Mononuclear cell (primary cell): ENCODE results near the gene B3GALT4. TPM values are rescaled to one million over a fixed set of nuclear protein-coding genes. Genes with fewer than 3 reads are reported as not detected.
"Not testable (repeated sequence)": the region's sequence is repeated elsewhere in the genome, so short reads cannot be mapped to it uniquely, and the experiment has no call there.

ENCODE experiments used
- H3K27me3 ChIP-seq: 2 replicates; pipeline ENCODE4 v1.6.0; 2011; ENCODE audit warnings: low read length, control low read depth; ENCODE audit not compliant: insufficient read depth
- H3K4me1 ChIP-seq: 2 replicates; pipeline ENCODE4 v1.5.1; 2011; ENCODE audit warnings: mild to moderate bottlenecking, low read length, control low read depth; ENCODE audit not compliant: insufficient read depth
- H3K4me3 ChIP-seq: 2 replicates; pipeline ENCODE4 v1.5.1; 2011; ENCODE audit warnings: mild to moderate bottlenecking, low read length, moderate library complexity
- H3K9me3 ChIP-seq: 2 replicates; pipeline ENCODE4 v1.5.1; 2011; ENCODE audit warnings: low read depth, mild to moderate bottlenecking, control low read depth, low read length
- total RNA-seq: library from RNA; depleted of rRNA; stranded (reverse); fragments of >200 nt; gene quantifications from one replicate; pipeline ENCODE4 v1.2.3, GENCODE V29; 2012

The B3GALT4 gene
- total RNA-seq, 1 donor: 11.1 TPM

- H3K4me1 ChIP-seq: peaks cover 14% of the 10 kb centered on the region
- H3K27me3 ChIP-seq: no peaks in the 10 kb centered on the region
- no peak overlapping the region for H3K4me3 ChIP-seq
Measured at GRCh38 chr6:33254591-33254990, 22.3 kb upstream of the B3GALT4 start.

DNA sequence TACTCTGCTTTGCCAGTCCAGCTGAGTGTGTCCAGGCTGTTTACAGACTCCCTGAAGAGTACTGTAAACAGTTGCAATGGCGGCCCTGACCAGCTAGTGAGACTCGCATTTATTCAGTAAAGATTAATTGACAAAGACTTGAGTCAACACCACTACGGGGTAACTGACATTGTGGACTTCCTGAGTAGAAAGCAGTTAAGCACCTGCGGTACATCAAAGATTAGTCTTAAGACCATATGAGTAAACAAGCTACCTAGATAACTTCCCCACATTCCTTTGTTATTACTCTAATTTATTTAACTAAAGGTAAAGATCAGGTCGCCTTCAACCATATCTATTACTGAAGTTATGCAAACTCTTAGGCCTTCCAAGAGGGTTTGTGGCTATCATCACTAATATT is 17.9 kb upstream of the B3GALT4 start:
- H3K9me3 ChIP-seq: no peaks in the 10 kb centered on the region
- no peaks in the 10 kb centered on the region for H3K27me3 ChIP-seq
- no peaks in the 10 kb centered on the region for H3K4me1 ChIP-seq
- no peak overlapping the region for H3K4me3 ChIP-seq

More at GRCh38 chr6:33254591-33254990, 22.3 kb upstream of the B3GALT4 start:
- H3K9me3 ChIP-seq: no peaks in the 10 kb centered on the region

DNA sequence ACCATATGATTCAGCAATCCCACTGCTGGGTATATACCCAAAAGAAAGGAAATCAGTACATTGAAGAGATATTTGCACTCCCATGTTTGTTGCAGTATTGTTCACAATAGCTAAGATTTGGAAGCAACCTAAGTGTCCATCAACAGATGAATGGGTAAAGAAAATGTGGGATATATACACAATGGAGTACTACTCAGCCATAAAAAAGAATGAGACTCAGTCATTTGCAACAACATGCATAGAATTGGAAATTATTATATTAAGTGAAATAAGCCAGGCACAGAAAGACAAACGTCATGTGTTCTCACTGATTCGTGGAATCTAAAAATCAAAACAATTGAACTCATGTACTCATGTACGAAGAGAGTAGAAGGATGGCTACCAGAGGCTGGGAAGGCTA is 14.4 kb upstream of the B3GALT4 start:
- H3K4me3 ChIP-seq, H3K9me3 ChIP-seq, H3K4me1 ChIP-seq, H3K27me3 ChIP-seq: not testable (repeated sequence)

DNA sequence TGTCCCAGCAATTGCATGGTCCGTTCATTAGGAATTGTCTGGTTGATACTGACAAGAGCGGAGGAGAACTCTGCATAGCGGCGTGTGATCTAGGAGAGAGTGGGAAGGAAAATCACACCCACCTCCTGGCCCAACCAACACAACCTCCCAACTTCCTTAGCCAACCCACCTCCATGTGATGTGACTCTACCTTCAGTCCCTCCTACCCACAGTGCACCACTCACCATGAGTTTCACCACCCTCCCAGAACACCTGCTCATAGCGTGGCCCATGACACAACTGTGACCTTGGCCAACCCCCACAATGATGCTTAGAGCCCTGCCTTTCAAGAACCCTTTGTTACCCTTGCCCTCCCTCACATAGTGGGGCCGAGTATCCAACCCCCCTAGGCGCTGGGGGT is 12.9 kb upstream of the B3GALT4 start:
- H3K4me1 ChIP-seq: no peaks in the 10 kb centered on the region
- no peaks in the 10 kb centered on the region for H3K27me3 ChIP-seq
- no peak overlapping the region for H3K4me3 ChIP-seq
- H3K9me3 ChIP-seq: no peaks in the 10 kb centered on the region

DNA sequence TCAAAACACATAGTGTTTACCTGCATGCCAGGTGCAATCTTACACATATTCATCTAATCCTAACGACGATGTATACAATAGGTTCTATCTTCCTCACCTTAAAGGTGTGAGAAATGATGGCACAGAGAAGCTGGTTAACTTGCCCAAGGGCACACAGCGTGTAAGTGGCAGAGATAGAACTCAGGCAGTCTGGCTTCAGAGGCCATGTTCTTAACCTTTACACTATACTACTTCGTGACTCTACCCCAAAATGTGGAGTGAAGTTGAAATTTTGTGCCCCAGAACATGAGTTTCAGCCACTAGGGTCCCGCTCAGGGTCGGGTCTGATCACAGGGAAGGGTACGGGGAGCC is 5.8 kb upstream of the B3GALT4 start:
- Histone ChIP-seq H3K4me1 (peaks cover 55% of the 10 kb centered on the region), H3K27me3 (no peaks in the 10 kb centered on the region), H3K9me3 (no peaks in the 10 kb centered on the region), H3K4me3 (peak overlapping the region; percentile 78)

GRCh38 chr6:33271468-33272274 is 5.3 kb upstream of the B3GALT4 start, which contains the start of the genes RPS18 and VPS52:
Gene RPS18, plus strand, starts transcription at chr6:33272075. Its CDS starts 45 bp downstream, at chr6:33272120.
Gene VPS52, minus strand, starts transcription at chr6:33271876. Its CDS starts 201 bp downstream, at chr6:33271675.
- H3K4me3 ChIP-seq: peak within 1 kb of the TSS; percentile 78
- no peaks in the 10 kb centered on the region for H3K27me3 ChIP-seq
- H3K9me3 ChIP-seq: no peaks in the 10 kb centered on the region
- peaks cover 61% of the 10 kb centered on the region for H3K4me1 ChIP-seq

GRCh38 chr6:33272275-33273128 is 4.4 kb upstream of the B3GALT4 start:
- Histone ChIP-seq H3K9me3 (no peaks in the 10 kb centered on the region), H3K27me3 (no peaks in the 10 kb centered on the region), H3K4me1 (peaks cover 63% of the 10 kb centered on the region), H3K4me3 (peak overlapping the region; percentile 78)

- peaks cover 71% of the 10 kb centered on the region for H3K4me1 ChIP-seq
- H3K4me3 ChIP-seq: no peak overlapping the region
- H3K27me3 ChIP-seq: no peaks in the 10 kb centered on the region
- no peaks in the 10 kb centered on the region for H3K9me3 ChIP-seq
Measured at GRCh38 chr6:33273129-33273923, 3.6 kb upstream of the B3GALT4 start.

GRCh38 chr6:33273924-33274902 is 2.7 kb upstream of the B3GALT4 start:
- H3K4me1 ChIP-seq: peaks cover 80% of the 10 kb centered on the region
- H3K4me3 ChIP-seq: no peak overlapping the region
- no peaks in the 10 kb centered on the region for H3K27me3 ChIP-seq
- H3K9me3 ChIP-seq: no peaks in the 10 kb centered on the region

DNA sequence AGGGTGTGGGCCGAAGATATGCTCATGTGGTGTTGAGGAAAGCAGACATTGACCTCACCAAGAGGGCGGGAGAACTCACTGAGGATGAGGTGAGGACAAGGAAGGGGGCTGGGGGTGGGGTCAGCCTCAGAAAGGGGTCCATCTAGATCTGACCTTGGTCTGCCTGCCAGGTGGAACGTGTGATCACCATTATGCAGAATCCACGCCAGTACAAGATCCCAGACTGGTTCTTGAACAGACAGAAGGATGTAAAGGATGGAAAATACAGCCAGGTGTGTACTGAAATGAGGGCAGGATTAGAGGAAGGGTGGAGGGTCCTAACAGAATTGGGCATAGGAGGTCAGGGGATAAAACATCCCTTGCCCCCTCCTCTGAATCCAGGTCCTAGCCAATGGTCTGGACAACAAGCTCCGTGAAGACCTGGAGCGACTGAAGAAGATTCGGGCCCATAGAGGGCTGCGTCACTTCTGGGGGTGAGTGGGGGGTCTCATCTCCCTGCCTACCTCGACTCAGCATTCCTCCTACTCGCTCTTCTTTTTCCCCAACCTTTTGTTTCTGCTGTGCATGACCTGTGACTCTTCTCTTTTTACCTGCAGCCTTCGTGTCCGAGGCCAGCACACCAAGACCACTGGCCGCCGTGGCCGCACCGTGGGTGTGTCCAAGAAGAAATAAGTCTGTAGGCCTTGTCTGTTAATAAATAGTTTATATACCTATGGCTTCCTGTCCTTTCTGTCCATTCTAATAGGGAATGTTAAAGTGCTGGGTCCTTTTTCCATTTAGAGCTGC is 935 bp upstream of the B3GALT4 start:
- peaks cover 81% of the 10 kb centered on the region for H3K4me1 ChIP-seq
- not testable (repeated sequence) for H3K27me3 ChIP-seq, H3K9me3 ChIP-seq
- H3K4me3 ChIP-seq: peak overlapping the region; percentile 75

DNA sequence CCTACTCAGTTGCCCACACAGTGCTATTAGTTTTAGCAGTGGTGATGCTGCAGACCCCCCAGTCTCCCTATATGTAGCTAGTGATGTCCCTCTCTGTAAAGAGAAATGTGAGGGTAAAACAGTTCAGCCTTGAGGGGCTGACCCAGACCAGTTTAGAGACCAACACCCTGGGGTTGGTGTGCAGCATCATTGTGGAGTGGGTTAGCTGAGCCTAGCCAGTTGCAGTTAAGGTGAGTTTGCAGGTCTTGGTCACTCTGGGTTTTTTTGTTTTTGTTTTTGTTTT is 401 bp upstream of the B3GALT4 start:
- Histone ChIP-seq H3K9me3 (no peaks in the 10 kb centered on the region), H3K4me1 (peaks cover 78% of the 10 kb centered on the region), H3K27me3 (no peaks in the 10 kb centered on the region), H3K4me3 (peak overlapping the region; percentile 75)

DNA sequence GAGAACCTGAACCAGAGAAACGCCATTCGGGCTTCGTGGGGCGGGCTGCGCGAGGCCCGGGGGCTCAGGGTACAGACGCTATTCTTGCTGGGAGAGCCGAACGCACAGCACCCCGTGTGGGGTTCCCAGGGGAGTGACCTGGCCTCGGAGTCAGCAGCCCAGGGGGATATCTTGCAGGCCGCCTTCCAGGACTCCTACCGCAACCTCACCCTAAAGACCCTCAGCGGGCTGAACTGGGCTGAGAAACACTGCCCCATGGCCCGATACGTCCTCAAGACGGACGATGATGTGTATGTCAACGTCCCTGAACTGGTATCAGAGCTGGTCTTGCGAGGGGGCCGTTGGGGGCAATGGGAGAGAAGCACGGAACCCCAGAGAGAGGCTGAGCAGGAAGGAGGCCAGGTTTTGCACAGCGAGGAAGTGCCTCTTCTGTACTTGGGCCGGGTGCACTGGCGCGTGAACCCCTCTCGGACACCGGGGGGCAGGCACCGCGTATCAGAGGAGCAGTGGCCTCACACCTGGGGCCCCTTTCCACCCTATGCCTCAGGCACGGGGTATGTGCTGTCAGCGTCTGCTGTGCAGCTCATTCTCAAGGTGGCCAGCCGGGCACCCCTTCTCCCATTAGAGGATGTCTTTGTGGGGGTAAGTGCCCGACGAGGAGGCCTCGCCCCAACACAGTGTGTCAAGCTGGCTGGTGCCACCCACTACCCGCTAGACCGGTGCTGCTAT is 904 bp downstream of the B3GALT4 start:
- no peaks in the 10 kb centered on the region for H3K27me3 ChIP-seq
- H3K4me1 ChIP-seq: peaks cover 69% of the 10 kb centered on the region
- no peaks in the 10 kb centered on the region for H3K9me3 ChIP-seq
- H3K4me3 ChIP-seq: peak overlapping the region; percentile 75

- Histone ChIP-seq H3K4me3 (no peak overlapping the region), H3K9me3 (no peaks in the 10 kb centered on the region), H3K27me3 (no peaks in the 10 kb centered on the region), H3K4me1 (peaks cover 64% of the 10 kb centered on the region)
Measured at GRCh38 chr6:33278392-33278741, 1.4 kb downstream of the B3GALT4 start.
